Erythroblast (primary cell): Measurements from ENCODE around the gene NFIA.

Source experiments
- GATA1 ChIP-seq: IDR thresholded peaks from 2 replicates; pipeline ENCODE4 v1.6.1; 2011; ENCODE audit warnings: low read depth, mild to moderate bottlenecking, control low read depth, low read length, moderate library complexity
- POLR2A ChIP-seq: IDR thresholded peaks from 2 replicates; pipeline ENCODE4 v1.6.1; 2011; ENCODE audit warnings: mild to moderate bottlenecking, low read length

DNA sequence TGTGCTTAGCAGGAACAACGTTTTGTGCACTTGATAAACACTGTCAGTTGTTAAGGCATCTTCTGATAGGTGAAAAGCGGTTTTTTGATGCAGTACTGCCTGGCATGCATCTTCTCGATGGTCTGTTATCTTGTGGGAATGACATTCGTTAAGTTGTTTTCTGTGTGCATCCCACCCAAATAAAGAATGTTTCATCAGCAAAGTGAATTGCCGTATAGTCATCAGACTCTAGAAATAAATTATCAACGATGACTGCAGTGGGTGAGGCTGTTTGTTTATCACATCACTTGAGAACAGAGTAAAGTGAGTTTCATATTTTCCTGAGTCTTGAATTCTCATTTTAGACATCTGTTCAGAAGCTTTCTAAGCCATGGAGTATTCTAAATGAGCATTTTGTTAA is 34.1 kb downstream of the NFIA start:
- TF ChIP-seq POLR2A (peak; percentile 85), GATA1 (peak; percentile 33)
